Smooth muscle cell (in vitro differentiated cells): Measurements from ENCODE around the gene OTX1. TPM values are rescaled to one million over a fixed set of nuclear protein-coding genes. Genes with fewer than 3 reads are reported as not detected.
A peak's percentile ranks its signal among the peaks of the same experiment; 100 is the strongest.

ENCODE experiments used
- DNase-seq: peaks from one replicate; lab custom pipeline; 2025; ENCODE audit not compliant: unreplicated experiment; lab: John Stamatoyannopoulos, UW
- H2AFZ ChIP-seq: fragments of 200-600 bp; sonication (generic); 2 replicates; pipeline ENCODE4 v1.6.0; 2016; ENCODE audit warnings: antibody characterized with exemption, low read depth, mild to moderate bottlenecking
- H3F3A ChIP-seq: fragments of 200-600 bp; sonication (generic); 2 replicates; pipeline ENCODE4 v1.6.0; 2017; ENCODE audit warnings: antibody characterized with exemption, low read depth
- H3K27ac ChIP-seq: fragments of 200-600 bp; sonication (generic); 2 replicates; pipeline ENCODE4 v1.5.1; 2016; ENCODE audit warnings: low read depth, mild to moderate bottlenecking
- H3K27me3 ChIP-seq: fragments of 200-600 bp; sonication (generic); 2 replicates; pipeline ENCODE4 v1.6.1; 2016; ENCODE audit warnings: low read depth, mild to moderate bottlenecking
- H3K36me3 ChIP-seq: fragments of 200-600 bp; sonication (generic); 2 replicates; pipeline ENCODE4 v1.5.1; 2016; ENCODE audit warnings: low read depth
- H3K4me1 ChIP-seq: fragments of 200-600 bp; sonication (generic); 2 replicates; pipeline ENCODE4 v1.5.1; 2016; ENCODE audit warnings: low read depth
- H3K4me2 ChIP-seq: fragments of 200-600 bp; sonication (generic); 2 replicates; pipeline ENCODE4 v1.6.0; 2016; ENCODE audit warnings: mild to moderate bottlenecking
- H3K4me3 ChIP-seq: fragments of 200-600 bp; sonication (generic); 2 replicates; pipeline ENCODE4 v1.5.1; 2016; ENCODE audit warnings: mild to moderate bottlenecking
- H3K79me2 ChIP-seq: fragments of 200-600 bp; sonication (generic); 2 replicates; pipeline ENCODE4 v1.6.0; 2016; ENCODE audit warnings: low read depth, mild to moderate bottlenecking
- H3K9ac ChIP-seq: fragments of 200-600 bp; sonication (generic); 2 replicates; pipeline ENCODE4 v1.6.0; 2016; ENCODE audit warnings: low read depth
- H3K9me3 ChIP-seq: fragments of 200-600 bp; sonication (generic); replicated peaks from 2 replicates; pipeline ENCODE4 v1.5.1; 2016; ENCODE audit warnings: low read depth
- H4K20me1 ChIP-seq: fragments of 200-600 bp; sonication (generic); 2 replicates; pipeline ENCODE4 v1.6.0; 2016; ENCODE audit warnings: low read depth
- whole genome bisulfite sequencing: methylation state at CpG from one replicate; pipeline ENCODE4 v1.1.7; 2016; ENCODE audit warnings: low lambda C conversion rate; 5-methylcytosine and 5-hydroxymethylcytosine counted together
- polyA plus RNA-seq: library from polyadenylated mRNA; unstranded; fragments of >200 nt; fragmentation: Nextera tagmentation; extraction: Ambion mirVana; gene quantifications from 2 replicates; pipeline ENCODE4 v1.2.1, GENCODE V29; 2016
- total RNA-seq: library from RNA; depleted of rRNA; stranded (reverse); fragments of >200 nt; gene quantifications from 2 replicates; pipeline ENCODE4 v1.2.3, GENCODE V29; 2014
- TF ChIP-seq, protein P1 (sequence below): fragments of 200-600 bp; sonication (generic); IDR thresholded peaks from 2 replicates; pipeline ENCODE4 v1.5.1; 2017; ENCODE audit warnings: borderline replicate concordance, mild to moderate bottlenecking, antibody characterized with exemption; ENCODE audit not compliant: insufficient read depth, poor library complexity, severe bottlenecking

Gene OTX1
- total and polyA plus RNA-seq, 2 experiments from 2014 or later: 0.35 TPM; not detected in 1

DNA sequence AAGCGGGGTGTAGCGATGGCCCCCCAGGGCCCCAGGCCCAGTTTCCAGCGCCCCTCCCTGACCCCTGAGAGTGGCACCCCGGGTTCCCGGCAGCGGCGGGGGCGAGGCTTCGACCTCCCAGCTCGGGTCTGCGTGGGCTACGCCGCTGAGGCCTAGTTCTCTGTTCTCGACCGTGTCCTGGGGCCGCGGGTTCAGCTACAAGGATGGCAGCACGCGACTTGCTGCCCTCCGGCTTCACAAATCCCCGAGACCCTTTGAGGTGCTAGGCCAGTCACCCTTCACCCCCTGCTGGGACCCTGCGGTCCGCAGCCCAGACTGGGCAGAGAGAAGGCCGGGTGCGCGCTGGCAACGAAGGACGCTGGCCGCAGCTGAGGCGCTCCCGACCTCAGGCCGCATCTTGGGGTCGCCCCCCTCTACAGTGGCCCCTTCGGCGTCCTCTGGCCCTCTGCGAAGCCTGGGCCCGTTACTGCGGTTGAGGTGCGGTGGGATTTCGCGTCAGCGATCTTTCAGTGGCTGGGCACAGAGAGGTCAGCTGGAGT lies 1.2 kb downstream of the OTX1 start:
- H3F3A ChIP-seq: no peaks in the 10 kb centered on the region
- TF ChIP-seq, protein P1, sequence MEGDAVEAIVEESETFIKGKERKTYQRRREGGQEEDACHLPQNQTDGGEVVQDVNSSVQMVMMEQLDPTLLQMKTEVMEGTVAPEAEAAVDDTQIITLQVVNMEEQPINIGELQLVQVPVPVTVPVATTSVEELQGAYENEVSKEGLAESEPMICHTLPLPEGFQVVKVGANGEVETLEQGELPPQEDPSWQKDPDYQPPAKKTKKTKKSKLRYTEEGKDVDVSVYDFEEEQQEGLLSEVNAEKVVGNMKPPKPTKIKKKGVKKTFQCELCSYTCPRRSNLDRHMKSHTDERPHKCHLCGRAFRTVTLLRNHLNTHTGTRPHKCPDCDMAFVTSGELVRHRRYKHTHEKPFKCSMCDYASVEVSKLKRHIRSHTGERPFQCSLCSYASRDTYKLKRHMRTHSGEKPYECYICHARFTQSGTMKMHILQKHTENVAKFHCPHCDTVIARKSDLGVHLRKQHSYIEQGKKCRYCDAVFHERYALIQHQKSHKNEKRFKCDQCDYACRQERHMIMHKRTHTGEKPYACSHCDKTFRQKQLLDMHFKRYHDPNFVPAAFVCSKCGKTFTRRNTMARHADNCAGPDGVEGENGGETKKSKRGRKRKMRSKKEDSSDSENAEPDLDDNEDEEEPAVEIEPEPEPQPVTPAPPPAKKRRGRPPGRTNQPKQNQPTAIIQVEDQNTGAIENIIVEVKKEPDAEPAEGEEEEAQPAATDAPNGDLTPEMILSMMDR: no peak
- H3K27ac ChIP-seq: no peak overlapping the region
- no peaks in the 10 kb centered on the region for H3K79me2 ChIP-seq
- H3K27me3 ChIP-seq: peaks cover 100% of the 10 kb centered on the region
- DNase-seq: no peak
- H3K36me3 ChIP-seq: no peaks in the 10 kb centered on the region
- H2AFZ ChIP-seq: no peak overlapping the region
- peaks cover 38% of the 10 kb centered on the region for H3K4me1 ChIP-seq
- H4K20me1 ChIP-seq: peaks cover 37% of the 10 kb centered on the region
- H3K4me3 ChIP-seq: no peak overlapping the region
- 15% methylated on average over 33 of the region's 42 CpGs for WGBS
- H3K4me2 ChIP-seq: peak overlapping the region; percentile 86
- no peaks in the 10 kb centered on the region for H3K9me3 ChIP-seq
- H3K9ac ChIP-seq: no peak overlapping the region

DNA sequence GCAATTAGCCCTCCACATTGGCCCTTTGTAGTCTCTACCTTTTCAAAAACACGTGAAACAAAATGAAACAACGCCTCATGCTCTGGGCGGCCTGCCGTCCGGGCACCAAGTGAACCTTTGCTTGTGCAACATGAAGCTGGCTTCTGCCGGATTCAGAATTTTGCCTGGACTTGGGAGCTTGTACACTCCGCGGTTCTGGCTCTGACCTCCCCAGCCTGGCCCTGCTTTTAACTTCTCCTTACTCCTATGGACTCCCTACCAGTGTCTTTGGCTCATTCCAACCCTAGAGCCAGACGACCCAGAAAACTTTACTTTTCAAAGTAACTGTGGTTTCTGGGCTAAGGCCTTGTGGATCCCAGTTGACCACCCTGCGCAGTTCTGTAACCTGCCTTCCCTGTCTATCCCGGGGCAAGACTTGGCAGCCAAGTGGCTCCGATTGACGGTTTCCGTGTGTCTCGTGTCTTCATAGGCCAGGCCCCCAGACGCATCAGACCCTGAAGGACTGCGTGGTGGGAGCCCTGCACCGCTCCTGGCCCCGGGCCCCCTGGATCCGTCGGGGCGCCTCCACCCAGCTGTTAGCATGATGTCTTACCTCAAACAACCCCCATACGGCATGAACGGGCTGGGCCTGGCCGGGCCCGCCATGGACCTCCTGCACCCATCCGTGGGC lies 1.9 kb downstream of the OTX1 start:
- Histone ChIP-seq H3F3A (no peaks in the 10 kb centered on the region), H3K9ac (no peak overlapping the region), H2AFZ (no peak overlapping the region), H3K27me3 (peaks cover 100% of the 10 kb centered on the region), H3K4me2 (no peak overlapping the region), H3K79me2 (no peaks in the 10 kb centered on the region), H3K36me3 (no peaks in the 10 kb centered on the region), H4K20me1 (peaks cover 30% of the 10 kb centered on the region), H3K4me1 (peaks cover 40% of the 10 kb centered on the region), H3K9me3 (no peaks in the 10 kb centered on the region), H3K4me3 (no peak overlapping the region), H3K27ac (no peak overlapping the region)
- no peak for DNase-seq
- TF ChIP-seq, protein P1: no peak
- 22% methylated on average over 27 of the region's 27 CpGs for WGBS

DNA sequence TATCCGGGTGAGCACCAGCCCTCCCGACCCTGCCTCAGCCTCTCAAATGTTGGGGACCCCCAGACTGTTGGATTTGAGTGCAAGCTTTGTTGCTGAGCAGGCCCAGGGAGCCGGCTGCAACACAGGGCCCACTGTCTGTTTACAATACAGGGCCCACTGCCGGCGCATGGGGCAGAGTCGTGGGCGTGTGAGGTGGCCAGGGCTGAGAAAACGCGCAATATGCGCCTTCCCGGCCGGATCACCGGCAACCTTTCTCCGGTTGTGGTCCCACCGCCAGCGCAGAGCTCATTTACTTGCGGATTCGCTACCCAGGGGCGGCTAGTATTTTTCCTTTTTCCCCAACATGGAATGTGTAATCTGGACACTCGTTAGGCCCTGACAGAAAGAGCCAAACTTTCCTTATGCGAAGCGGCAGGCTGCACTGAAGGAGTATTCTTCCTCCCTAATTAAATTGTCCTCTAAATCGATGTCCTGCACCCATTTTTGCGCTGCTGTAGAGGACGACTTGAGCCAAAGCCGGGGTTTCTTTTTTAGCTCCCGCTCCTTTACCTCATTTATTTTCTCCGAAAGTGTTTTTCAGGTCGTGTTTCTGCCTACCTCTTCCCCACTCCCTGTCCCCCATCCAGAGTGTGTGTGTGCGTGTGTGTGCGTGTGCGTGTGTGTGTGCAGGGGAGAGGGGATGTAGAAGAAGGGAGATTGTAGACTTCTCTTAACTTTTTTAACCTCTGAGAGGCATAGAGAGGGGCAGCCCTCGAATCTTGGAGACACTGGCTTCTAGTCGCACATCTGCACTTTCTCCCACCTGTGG lies 2.7 kb downstream of the OTX1 start:
- peaks cover 45% of the 10 kb centered on the region for H3K4me1 ChIP-seq
- H3K4me3 ChIP-seq: peak overlapping the region; percentile 23
- no peak overlapping the region for H2AFZ ChIP-seq
- no peak for DNase-seq
- peaks cover 100% of the 10 kb centered on the region for H3K27me3 ChIP-seq
- 11% methylated on average over 33 of the region's 34 CpGs for WGBS
- H4K20me1 ChIP-seq: peaks cover 26% of the 10 kb centered on the region
- no peak overlapping the region for H3K4me2 ChIP-seq
- H3F3A ChIP-seq: no peaks in the 10 kb centered on the region
- H3K36me3 ChIP-seq: no peaks in the 10 kb centered on the region
- TF ChIP-seq, protein P1: no peak
- H3K79me2 ChIP-seq: no peaks in the 10 kb centered on the region
- H3K9ac ChIP-seq: no peak overlapping the region
- no peak overlapping the region for H3K27ac ChIP-seq
- no peaks in the 10 kb centered on the region for H3K9me3 ChIP-seq
